ENCODE measurements around the gene CCND1.

GRCh38 chr11:69702769-69703452 is 62.0 kb downstream of the CCND1 start:
- TF ChIP-seq CTCF (IDR thresholded peaks at IDR 0.05) (no peak), POLR2AphosphoS5 (IDR thresholded peaks at IDR 0.05) (no peak), EP300 (IDR thresholded peaks at IDR 0.05) (no peak), POLR2A (IDR thresholded peaks at IDR 0.05; ENCODE audit: low read depth) (no peak)
